Natural killer cell (primary cell): ENCODE data around the gene NAPA. TPM values are rescaled to one million over a fixed set of nuclear protein-coding genes. Genes with fewer than 3 reads are reported as not detected.

Source experiments
- ATAC-seq, 3 donors: fragments of 150-1000 bp in 2 of 3; fragments of 200-7000 bp in 1 of 3; cut with Tn5 transposase; 1 replicate in 1 of 3; 2 replicates in 2 of 3; pipeline ENCODE4 v1.10.0; 2021; ENCODE audit warnings: mild to moderate bottlenecking in 2 of 3, moderate library complexity in 2 of 3
- DNase-seq, 2 donors: peaks; one replicate each; pipeline versions ENCODE4 v3.0.0 to v3.0.0-alpha.2; 2013 to 2021; ENCODE audit warnings: mixed read lengths in 1 of 2
- H3K27ac ChIP-seq: one replicate; pipeline ENCODE4 v1.5.1; 2013; ENCODE audit warnings: mild to moderate bottlenecking, low read length
- H3K27me3 ChIP-seq: one replicate; pipeline ENCODE4 v1.6.1; 2013; ENCODE audit warnings: low read length; ENCODE audit not compliant: control insufficient read depth, insufficient read depth
- H3K36me3 ChIP-seq: one replicate; pipeline ENCODE4 v1.6.1; 2013; ENCODE audit warnings: low read length; ENCODE audit not compliant: control insufficient read depth, insufficient read depth
- H3K4me1 ChIP-seq: one replicate; pipeline ENCODE4 v1.6.1; 2013; ENCODE audit warnings: low read length; ENCODE audit not compliant: control insufficient read depth, insufficient read depth
- H3K4me3 ChIP-seq: one replicate; pipeline ENCODE4 v1.5.1; 2013; ENCODE audit warnings: low read length
- H3K9me3 ChIP-seq: one replicate; pipeline ENCODE4 v1.6.1; 2013; ENCODE audit warnings: low read length; ENCODE audit not compliant: control insufficient read depth, insufficient read depth
- H3K27ac Mint-ChIP-seq, 2 donors: one replicate each; pipeline ENCODE4 v1.8.0; 2022; ENCODE audit warnings: mild to moderate bottlenecking in 2 of 2, mixed read lengths in 2 of 2, moderate library complexity in 1 of 2
- H3K27me3 Mint-ChIP-seq, 2 donors: one replicate each; pipeline ENCODE4 v1.8.0; 2022; ENCODE audit warnings: low read depth in 2 of 2, mixed read lengths in 2 of 2
- H3K36me3 Mint-ChIP-seq: one replicate; pipeline ENCODE4 v1.8.0; 2022; ENCODE audit warnings: mixed read lengths
- H3K4me1 Mint-ChIP-seq, 2 donors: one replicate each; pipeline ENCODE4 v1.8.0; 2022; ENCODE audit warnings: mixed read lengths in 2 of 2
- H3K4me3 Mint-ChIP-seq: one replicate; pipeline ENCODE4 v1.8.0; 2022; ENCODE audit warnings: mild to moderate bottlenecking, moderate library complexity, mixed read lengths
- H3K9me3 Mint-ChIP-seq, 2 donors: one replicate each; pipeline ENCODE4 v1.8.0; 2022; ENCODE audit warnings: mixed read lengths in 2 of 2
- CTCF ChIP-seq: fragments of 200-600 bp; IDR thresholded peaks from one replicate; pipeline ENCODE4 v1.8.0; 2022; ENCODE audit warnings: antibody characterized with exemption
- WGBS: methylation state at CpG from one replicate; pipeline ENCODE4 v1.1.7; 2013; ENCODE audit warnings: missing lambda C conversion rate; ENCODE audit not compliant: insufficient coverage; 5-methylcytosine and 5-hydroxymethylcytosine counted together
- intact Hi-C: fragments of 100-400 bp; cut with micrococcal nuclease; formaldehyde crosslinking; loops from one replicate; pipeline ENCODE4 v1.14.2; 2022
- total RNA-seq, 4 donors: library from RNA; stranded (reverse); fragments of 120-200 nt in 1 of 4; gene quantifications; one replicate each; pipeline versions ENCODE4 v1.2.3 to v1.2.4, GENCODE V29; 2013 to 2022

The NAPA gene
- total RNA-seq, 3 donors from 2014 or later (not counting 1 experiment from before 2014, with no cell fraction given): 192 to 215 (median 192) TPM

DNA sequence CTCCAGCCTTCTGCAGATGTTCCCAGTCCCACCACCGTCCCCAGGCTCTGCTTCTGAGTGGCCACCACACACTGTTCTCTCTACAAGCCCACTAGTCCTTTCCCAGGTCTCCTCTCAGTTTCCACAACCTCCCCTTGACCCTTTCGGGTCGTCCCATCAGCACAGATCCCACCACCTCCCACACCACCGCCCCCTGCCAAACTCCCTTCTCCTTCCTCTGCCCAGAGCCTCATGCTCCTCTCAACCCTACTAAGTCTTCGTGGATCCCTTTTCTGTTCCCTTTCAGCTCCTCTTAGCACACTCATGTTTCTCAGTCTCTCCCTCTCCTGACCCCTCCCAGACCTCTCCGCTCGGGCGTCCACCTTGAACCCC is 1.9 kb downstream of the NAPA start:
- no peak overlapping the region for H3K27ac ChIP-seq
- ATAC-seq: no peak
- Mint-ChIP-seq H3K36me3 (no peaks in the 10 kb centered on the region), H3K4me1 (peaks cover 58 to 83% of the 10 kb centered on the region in 2 donors), H3K27me3 (no peaks in the 10 kb centered on the region), H3K4me3 (peak overlapping the region; percentile 98), H3K27ac (peak overlapping the region; percentile 98 to 100), H3K9me3 (no peaks in the 10 kb centered on the region)
- no peak for TF ChIP-seq CTCF
- H3K4me3 ChIP-seq: no peak overlapping the region
- intact Hi-C loops: no loop called here
- no peaks in the 10 kb centered on the region for H3K27me3 ChIP-seq
- 83% methylated on average over 8 of the region's 8 CpGs for WGBS
- no peak for DNase-seq
- no peaks in the 10 kb centered on the region for H3K9me3 ChIP-seq
- peaks cover 57% of the 10 kb centered on the region for H3K4me1 ChIP-seq
- H3K36me3 ChIP-seq: peaks cover 2% of the 10 kb centered on the region

DNA sequence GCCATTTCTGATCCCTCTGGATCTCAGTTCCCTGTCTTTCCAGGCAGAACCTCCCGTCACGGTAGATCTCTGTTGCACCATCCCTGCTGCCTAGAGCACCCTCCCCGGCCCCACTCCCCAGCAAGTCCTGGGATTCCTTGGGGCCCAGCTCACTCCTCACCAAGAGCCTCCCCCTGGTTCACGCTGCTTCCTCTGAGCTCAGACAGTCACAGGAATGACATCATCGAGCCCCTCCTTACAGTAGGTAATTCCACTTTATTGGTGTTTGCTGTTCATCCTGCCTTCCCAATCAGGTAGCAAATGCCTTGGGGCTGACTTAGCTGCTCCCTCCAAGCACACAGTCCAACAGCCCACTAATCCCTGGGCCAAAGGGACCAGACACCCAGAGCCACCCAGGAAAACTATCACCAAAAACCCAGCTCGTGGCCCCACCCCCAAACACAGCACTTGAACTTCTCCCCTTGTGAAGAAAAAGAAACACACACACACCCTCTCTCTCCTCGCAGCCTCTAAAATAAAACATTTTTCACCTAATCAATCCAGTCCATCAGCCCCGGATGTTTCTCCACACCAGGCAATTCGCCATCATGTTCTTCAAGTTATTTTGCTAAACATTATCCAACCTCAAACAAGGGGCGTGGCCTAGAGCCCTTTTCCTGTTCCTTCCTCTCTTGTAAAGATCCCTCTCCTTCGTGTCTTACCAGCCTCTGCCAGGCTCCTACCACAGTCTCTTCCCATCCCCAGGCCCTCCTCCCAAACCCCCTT is 2.5 kb downstream of the NAPA start:
- intact Hi-C loops: no loop called here
- WGBS: 65% methylated on average over 11 of the region's 11 CpGs
- no peaks in the 10 kb centered on the region for H3K36me3 Mint-ChIP-seq
- no peaks in the 10 kb centered on the region for H3K27me3 ChIP-seq
- H3K4me1 ChIP-seq: peaks cover 51% of the 10 kb centered on the region
- no peaks in the 10 kb centered on the region for H3K9me3 ChIP-seq
- peaks cover 2% of the 10 kb centered on the region for H3K36me3 ChIP-seq
- no peak overlapping the region for H3K27ac ChIP-seq
- no peaks in the 10 kb centered on the region for H3K27me3 Mint-ChIP-seq
- ATAC-seq (no peak), DNase-seq (no peak)
- peak overlapping the region; percentile 98 to 100 for H3K27ac Mint-ChIP-seq
- H3K9me3 Mint-ChIP-seq: no peaks in the 10 kb centered on the region
- TF ChIP-seq CTCF: no peak
- H3K4me3 Mint-ChIP-seq: peak overlapping the region; percentile 98
- H3K4me1 Mint-ChIP-seq: peaks cover 57 to 82% of the 10 kb centered on the region in 2 donors
- H3K4me3 ChIP-seq: no peak overlapping the region

GRCh38 chr19:47511681-47512080 is 3.2 kb downstream of the NAPA start:
- no peaks in the 10 kb centered on the region for H3K9me3 ChIP-seq
- Mint-ChIP-seq H3K9me3 (no peaks in the 10 kb centered on the region), H3K36me3 (no peaks in the 10 kb centered on the region), H3K4me3 (no peak overlapping the region), H3K27ac (peak overlapping the region; percentile 98 to 100), H3K4me1 (peaks cover 57 to 78% of the 10 kb centered on the region in 2 donors), H3K27me3 (no peaks in the 10 kb centered on the region)
- H3K36me3 ChIP-seq: peaks cover 2% of the 10 kb centered on the region
- H3K4me3 ChIP-seq: no peak overlapping the region
- intact Hi-C loops: no loop called here
- no peak overlapping the region for H3K27ac ChIP-seq
- ATAC-seq (no peak), DNase-seq (no peak)
- 94% methylated on average over 7 of the region's 7 CpGs for WGBS
- no peak for TF ChIP-seq CTCF
- peaks cover 45% of the 10 kb centered on the region for H3K4me1 ChIP-seq
- H3K27me3 ChIP-seq: no peaks in the 10 kb centered on the region

GRCh38 chr19:47511128-47511517 is 3.7 kb downstream of the NAPA start:
- Mint-ChIP-seq H3K4me3 (no peak overlapping the region), H3K27me3 (no peaks in the 10 kb centered on the region), H3K9me3 (no peaks in the 10 kb centered on the region), H3K27ac (peak overlapping the region in 1 of 2 donors; percentile 100), H3K36me3 (no peaks in the 10 kb centered on the region), H3K4me1 (peaks cover 51 to 75% of the 10 kb centered on the region in 2 donors)
- H3K4me1 ChIP-seq: peaks cover 43% of the 10 kb centered on the region
- intact Hi-C loops: no loop called here
- peaks cover 5% of the 10 kb centered on the region for H3K36me3 ChIP-seq
- H3K27ac ChIP-seq: no peak overlapping the region
- TF ChIP-seq CTCF: no peak
- WGBS: 97% methylated on average over 6 of the region's 6 CpGs
- no peak overlapping the region for H3K4me3 ChIP-seq
- DNase-seq (no peak), ATAC-seq (no peak)
- no peaks in the 10 kb centered on the region for H3K9me3 ChIP-seq
- H3K27me3 ChIP-seq: no peaks in the 10 kb centered on the region
